Prostate gland (tissue), 2 donors: Measurements from ENCODE around the gene HECA.

Experiments
- POLR2A ChIP-seq: fragments of 450-650 bp; IDR thresholded peaks from one replicate; pipeline ENCODE4 v1.6.1; 2016; ENCODE audit warnings: antibody characterized with exemption, mild to moderate bottlenecking
- POLR2AphosphoS5 ChIP-seq: sonication (generic); formaldehyde crosslinking; IDR thresholded peaks from one replicate; pipeline ENCODE4 v1.6.1; 2017; ENCODE audit warnings: antibody characterized with exemption
- TF ChIP-seq, protein P1 (sequence below), 4 experiments: fragments of 200-600 bp in 2 of 4; fragments of 450-650 bp in 2 of 4; sonication (generic) in 2 of 4; IDR thresholded peaks; 1 replicate in 3 of 4; 2 replicates in 1 of 4; pipeline ENCODE4 v1.5.1; 2016 to 2019; ENCODE audit warnings: antibody characterized with exemption in 4 of 4, mild to moderate bottlenecking in 2 of 4, moderate library complexity in 2 of 4

- TF ChIP-seq, protein P1, sequence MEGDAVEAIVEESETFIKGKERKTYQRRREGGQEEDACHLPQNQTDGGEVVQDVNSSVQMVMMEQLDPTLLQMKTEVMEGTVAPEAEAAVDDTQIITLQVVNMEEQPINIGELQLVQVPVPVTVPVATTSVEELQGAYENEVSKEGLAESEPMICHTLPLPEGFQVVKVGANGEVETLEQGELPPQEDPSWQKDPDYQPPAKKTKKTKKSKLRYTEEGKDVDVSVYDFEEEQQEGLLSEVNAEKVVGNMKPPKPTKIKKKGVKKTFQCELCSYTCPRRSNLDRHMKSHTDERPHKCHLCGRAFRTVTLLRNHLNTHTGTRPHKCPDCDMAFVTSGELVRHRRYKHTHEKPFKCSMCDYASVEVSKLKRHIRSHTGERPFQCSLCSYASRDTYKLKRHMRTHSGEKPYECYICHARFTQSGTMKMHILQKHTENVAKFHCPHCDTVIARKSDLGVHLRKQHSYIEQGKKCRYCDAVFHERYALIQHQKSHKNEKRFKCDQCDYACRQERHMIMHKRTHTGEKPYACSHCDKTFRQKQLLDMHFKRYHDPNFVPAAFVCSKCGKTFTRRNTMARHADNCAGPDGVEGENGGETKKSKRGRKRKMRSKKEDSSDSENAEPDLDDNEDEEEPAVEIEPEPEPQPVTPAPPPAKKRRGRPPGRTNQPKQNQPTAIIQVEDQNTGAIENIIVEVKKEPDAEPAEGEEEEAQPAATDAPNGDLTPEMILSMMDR (IDR thresholded peaks at IDR 0.05), result no peak
- TF ChIP-seq POLR2A (no peak), POLR2AphosphoS5 (no peak)
Measured at GRCh38 chr6:139166956-139167313, 32.1 kb downstream of the HECA start.
